Measurements from ENCODE around the gene SP2. TPM values are rescaled to one million over a fixed set of nuclear protein-coding genes. Genes with fewer than 3 reads are reported as not detected.

Gene SP2
- total and polyA plus RNA-seq, 2 of the 8 experiments (the other 6 are each of a cell fraction or from before 2014, with no cell fraction given) = 5.6 to 13.8 TPM

- Histone ChIP-seq H3K18ac (ENCODE audit: extremely low read depth, low read length) (no peak overlapping the region), H3K79me1 (ENCODE audit: low read depth, low read length) (no peaks in the 10 kb centered on the region), H3K4me1 (replicated peaks in 1 of 4; ENCODE audit: control insufficient read depth in 3 of 4, insufficient read depth in 4 of 4, low read length in 3 of 4) (peaks cover 0 to 6% (median 3%) of the 10 kb centered on the region in 4 experiments; a peak in 6 of 7 replicates), H3K23ac (ENCODE audit: insufficient read length) (no peak overlapping the region), H3K9ac (replicated peaks in 1 of 4; ENCODE audit: extremely low read depth in 1 of 4, low read depth in 3 of 4, low read length in 3 of 4) (no peak overlapping the region), H4K20me1 (replicated peaks in 1 of 2; ENCODE audit: control insufficient read depth in 1 of 2, insufficient read depth in 2 of 2, low read length in 2 of 2) (no peaks in the 10 kb centered on the region), H3K4me2 (ENCODE audit: insufficient read depth in 1 of 2, low read depth in 2 of 2, low read length in 2 of 2) (no peak overlapping the region), H3K56ac (replicated peaks; ENCODE audit: insufficient read length, low read depth, low read length) (no peak overlapping the region), H3K27ac (ENCODE audit: low read depth, low read length) (no peak overlapping the region), H2BK120ac (replicated peaks; ENCODE audit: low read depth, low read length) (no peak overlapping the region), H2BK15ac (ENCODE audit: low read length) (no peak overlapping the region), H2BK20ac (ENCODE audit: low read length) (no peak overlapping the region), H3K9me3 (ENCODE audit: insufficient read depth in 2 of 2, low read depth in 1 of 2, low read length in 1 of 2) (no peaks in the 10 kb centered on the region), H3K4me3 (ENCODE audit: extremely low read depth in 1 of 4, insufficient read depth in 2 of 4, low read depth in 3 of 4, low read length in 4 of 4) (no peak overlapping the region), H3K14ac (ENCODE audit: insufficient read length) (no peak overlapping the region), H4K8ac (ENCODE audit: extremely low read depth, insufficient read depth, low read length) (no peak overlapping the region), H4K91ac (replicated peaks; ENCODE audit: insufficient read length, low read length) (no peak overlapping the region), H2BK12ac (ENCODE audit: low read depth, low read length) (no peak overlapping the region), H2AFZ (ENCODE audit: low read length) (no peak overlapping the region), H3K36me3 (ENCODE audit: control insufficient read depth in 2 of 4, insufficient read depth in 4 of 4, low read length in 3 of 4) (no peaks in the 10 kb centered on the region), H4K5ac (ENCODE audit: insufficient read length, low read depth, low read length) (no peak overlapping the region), H3K79me2 (ENCODE audit: control insufficient read depth in 1 of 2, insufficient read depth in 2 of 2, low read length in 2 of 2) (peaks cover 0 to 11% of the 10 kb centered on the region in 2 experiments; a peak in 1 of 4 replicates), H3K4ac (replicated peaks; ENCODE audit: insufficient read length, low read depth, low read length) (no peak overlapping the region), H3K27me3 (replicated peaks in 1 of 4; ENCODE audit: control insufficient read depth in 3 of 4, extremely low read depth in 1 of 4, insufficient read depth in 3 of 4, low read length in 3 of 4) (no peaks in the 10 kb centered on the region), H2BK5ac (ENCODE audit: low read depth, low read length) (no peak overlapping the region), H3K23me2 (ENCODE audit: low read depth, low read length) (peaks cover 4% of the 10 kb centered on the region), H2AK5ac (ENCODE audit: low read depth, low read length) (no peak overlapping the region)
- ChIA-PET POLR2A (ENCODE audit: partially characterized antibody) (interaction anchor here (1.0 to 1.3 kb wide), 3 partner anchors 10 to 18 kb away, joined by 3 to 6 read pairs (median 3); partner anchors contain the start of gene PRR15L), CTCF (ENCODE audit: partially characterized antibody) (interaction anchor here (0.6 to 40.5 kb wide), 7 partner anchors 11 to 121 kb away, joined by 3 to 1010 read pairs (median 14); partner anchors contain the start of genes NFE2L1, PNPO and PRR15L)
- FAIRE-seq = no peak
- DNase-seq (ENCODE audit: low read depth in 1 of 2, low spot score in 2 of 2) = no peak
- 71% methylated on average over 5 of the region's 5 CpGs; no CpG with 5 or more reads in 1 of the 2 experiments for WGBS, 2 experiments (ENCODE audit: extremely low coverage in 1 of 2, insufficient coverage in 1 of 2, insufficient read length in 1 of 2, insufficient replicate concordance in 2 of 2, low coverage in 1 of 2, low lambda C conversion rate in 2 of 2, missing lambda C conversion rate in 1 of 2)
- no peak for TF ChIP-seq USF2 (IDR thresholded peaks at IDR 0.05; ENCODE audit: low read length)
- no peak for TF ChIP-seq SRF (IDR thresholded peaks at IDR 0.05; ENCODE audit: low read depth, low read length)
- TF ChIP-seq SUZ12 (IDR thresholded peaks at IDR 0.05; ENCODE audit: low read length) = no peak
- TF ChIP-seq NANOG (IDR thresholded peaks at IDR 0.05; ENCODE audit: insufficient read depth, low read depth, low read length, poor library complexity, severe bottlenecking) = no peak
- no peak for TF ChIP-seq MAFK (IDR thresholded peaks at IDR 0.05; ENCODE audit: low read depth, low read length)
- no peak for TF ChIP-seq TAF1 (IDR thresholded peaks at IDR 0.05; ENCODE audit: low read depth, low read length)
- no peak for TF ChIP-seq RFX5 (IDR thresholded peaks at IDR 0.05; ENCODE audit: borderline replicate concordance, low read depth, low read length)
- no peak for TF ChIP-seq HDAC2 (IDR thresholded peaks at IDR 0.05; ENCODE audit: borderline replicate concordance in 1 of 2, low read depth in 2 of 2, low read length in 2 of 2)
- no peak for TF ChIP-seq CEBPB (IDR thresholded peaks at IDR 0.05; ENCODE audit: low read depth, low read length)
- no peak for TF ChIP-seq FOSL1 (IDR thresholded peaks at IDR 0.05; ENCODE audit: insufficient read depth, low read depth, low read length)
- TF ChIP-seq E2F6 (IDR thresholded peaks at IDR 0.05) = no peak
Observed at GRCh38 chr17:47967607-47968252, 71.7 kb downstream of the SP2 start.
